ENCODE data around the gene VGF. TPM values are rescaled to one million over a fixed set of nuclear protein-coding genes. Genes with fewer than 3 reads are reported as not detected.

VGF gene
- polyA plus RNA-seq, 1 experiment = 0.16 TPM

DNA sequence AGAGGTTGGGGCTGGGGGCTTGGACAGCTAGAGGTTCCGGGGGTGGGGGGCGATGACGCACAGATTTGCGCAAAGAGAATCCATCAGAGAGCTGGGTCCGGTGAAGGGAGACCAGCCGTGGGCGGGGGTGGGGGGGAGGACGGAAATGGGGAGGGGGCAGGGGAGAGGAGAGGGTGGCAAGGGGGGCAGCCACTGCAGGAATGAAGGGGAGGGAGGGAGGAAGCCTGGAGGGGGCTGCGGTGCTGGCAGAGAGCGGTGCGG is 1.2 kb upstream of the VGF start:
- Histone ChIP-seq H3K9me3 (ENCODE audit: control insufficient read depth, insufficient read depth, low read length) (no peaks in the 10 kb centered on the region; the same call in 1 of the 2 replicates), H3K4me3 (ENCODE audit: low read depth, low read length) (peak overlapping the region; percentile 36), H3K27ac (ENCODE audit: low read depth, low read length) (no peak overlapping the region), H3K27me3 (ENCODE audit: control insufficient read depth, insufficient read depth, low read length) (peaks cover 21% of the 10 kb centered on the region)
- no peak for DNase-seq (ENCODE audit: low read depth, low spot score)
- POLR2A ChIA-PET = no interaction called here
- TF ChIP-seq, protein P1, sequence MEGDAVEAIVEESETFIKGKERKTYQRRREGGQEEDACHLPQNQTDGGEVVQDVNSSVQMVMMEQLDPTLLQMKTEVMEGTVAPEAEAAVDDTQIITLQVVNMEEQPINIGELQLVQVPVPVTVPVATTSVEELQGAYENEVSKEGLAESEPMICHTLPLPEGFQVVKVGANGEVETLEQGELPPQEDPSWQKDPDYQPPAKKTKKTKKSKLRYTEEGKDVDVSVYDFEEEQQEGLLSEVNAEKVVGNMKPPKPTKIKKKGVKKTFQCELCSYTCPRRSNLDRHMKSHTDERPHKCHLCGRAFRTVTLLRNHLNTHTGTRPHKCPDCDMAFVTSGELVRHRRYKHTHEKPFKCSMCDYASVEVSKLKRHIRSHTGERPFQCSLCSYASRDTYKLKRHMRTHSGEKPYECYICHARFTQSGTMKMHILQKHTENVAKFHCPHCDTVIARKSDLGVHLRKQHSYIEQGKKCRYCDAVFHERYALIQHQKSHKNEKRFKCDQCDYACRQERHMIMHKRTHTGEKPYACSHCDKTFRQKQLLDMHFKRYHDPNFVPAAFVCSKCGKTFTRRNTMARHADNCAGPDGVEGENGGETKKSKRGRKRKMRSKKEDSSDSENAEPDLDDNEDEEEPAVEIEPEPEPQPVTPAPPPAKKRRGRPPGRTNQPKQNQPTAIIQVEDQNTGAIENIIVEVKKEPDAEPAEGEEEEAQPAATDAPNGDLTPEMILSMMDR (IDR thresholded peaks at IDR 0.05; ENCODE audit: low read depth, low read length) = no peak
- CTCF ChIA-PET = interaction anchor here (0.9 kb wide), 1 partner anchor 10 kb away, joined by 3 read pairs; no protein-coding TSS in a partner anchor

DNA sequence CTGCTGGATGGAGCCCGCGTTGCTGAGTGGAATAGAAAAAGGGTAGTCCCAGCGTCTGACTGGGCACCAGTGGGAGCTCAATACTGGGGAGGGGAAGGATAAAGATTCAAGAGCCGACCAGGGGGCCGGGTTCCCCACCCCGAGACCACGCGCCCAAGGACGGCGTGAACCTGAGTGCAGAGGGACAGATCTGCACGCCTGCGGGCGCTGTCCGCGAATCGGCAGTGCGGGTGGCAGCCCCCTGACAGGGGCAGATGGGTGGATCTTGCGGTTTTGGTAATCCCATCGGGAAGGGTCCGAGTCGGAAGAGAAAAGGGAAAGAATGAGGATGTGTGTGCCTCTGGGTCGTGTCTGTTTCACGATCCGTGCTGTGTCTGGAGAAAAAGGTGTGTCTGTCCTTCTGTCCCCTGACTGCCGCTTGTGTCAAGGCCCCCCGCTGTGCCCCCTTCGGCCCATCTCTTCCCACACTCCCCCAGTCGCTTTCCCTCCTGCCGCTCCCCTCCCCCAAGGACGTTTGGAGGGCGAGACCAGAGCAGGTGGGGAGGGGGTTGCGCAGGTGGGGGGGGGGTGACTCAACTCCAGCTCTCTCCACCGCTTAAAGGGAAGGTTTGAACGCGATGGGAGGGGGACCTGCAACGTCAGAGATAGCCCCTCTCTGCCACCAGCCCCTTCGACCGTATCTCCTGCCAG is 734 bp upstream of the VGF start:
- Histone ChIP-seq H3K9me3 (ENCODE audit: control insufficient read depth, insufficient read depth, low read length) (no peaks in the 10 kb centered on the region; the same call in 1 of the 2 replicates), H3K27me3 (ENCODE audit: control insufficient read depth, insufficient read depth, low read length) (peaks cover 16% of the 10 kb centered on the region), H3K27ac (ENCODE audit: low read depth, low read length) (peak overlapping the region; percentile 2), H3K4me3 (ENCODE audit: low read depth, low read length) (peak overlapping the region; percentile 48)
- no peak for DNase-seq (ENCODE audit: low read depth, low spot score)
- CTCF ChIA-PET = interaction anchor here (0.8 to 2.5 kb wide), 7 partner anchors 9 to 117 kb away, joined by 3 to 11 read pairs (median 3); no protein-coding TSS in a partner anchor
- POLR2A ChIA-PET = interaction anchor here (1.0 to 1.4 kb wide), 2 partner anchors 39 to 65 kb away, joined by 3 to 5 read pairs; partner anchors contain the start of gene SERPINE1
- TF ChIP-seq, protein P1 (IDR thresholded peaks at IDR 0.05; ENCODE audit: low read depth, low read length) = no peak

DNA sequence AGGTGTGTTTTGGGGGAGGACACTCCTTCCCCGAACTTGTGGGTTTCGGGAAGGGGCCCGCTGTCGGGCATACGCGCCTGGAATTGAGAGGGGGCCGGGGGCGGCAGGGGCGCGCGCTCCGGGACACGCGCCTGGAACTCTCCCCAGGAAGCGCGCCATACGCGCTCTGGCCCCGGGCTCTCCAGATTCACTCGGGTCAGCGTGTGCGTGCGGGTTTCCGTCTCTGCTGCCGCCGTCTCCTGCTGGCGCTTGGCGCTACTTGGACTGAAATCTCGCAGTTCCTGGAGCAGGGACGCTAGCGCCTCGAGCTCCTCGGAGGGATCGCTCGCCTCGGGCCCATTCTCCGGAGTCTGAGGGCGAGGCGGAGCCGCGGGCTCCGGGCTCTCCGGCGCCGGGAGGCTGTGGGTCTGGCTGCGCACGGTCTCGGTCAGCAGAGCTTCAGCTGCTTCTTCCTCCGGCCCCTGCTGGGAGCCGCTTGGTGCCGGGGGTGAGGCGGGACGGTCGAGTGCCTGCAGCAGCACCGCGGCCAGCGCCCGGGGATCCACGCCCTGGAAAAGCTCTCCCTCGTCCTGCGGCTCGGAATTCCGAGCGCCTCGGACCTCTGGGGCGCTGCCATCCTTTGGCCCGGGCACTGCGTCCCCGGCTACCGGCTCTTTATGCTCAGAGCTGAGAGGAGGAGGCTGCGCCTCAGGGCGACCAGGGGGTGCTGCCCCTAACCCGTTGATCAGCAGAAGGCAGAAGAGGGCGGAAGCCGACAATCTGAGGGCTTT is 1.1 kb downstream of the VGF start:
- ChIA-PET POLR2A (interaction anchor here (0.6 to 1.1 kb wide), 2 partner anchors 275 to 491 kb away, joined by 3 read pairs; partner anchors contain the start of gene UFSP1), CTCF (interaction anchor here (2.2 to 2.5 kb wide), 2 partner anchors 20 to 28 kb away, joined by 8 to 11 read pairs; no protein-coding TSS in a partner anchor)
- H3K9me3 ChIP-seq (ENCODE audit: control insufficient read depth, insufficient read depth, low read length) = no peaks in the 10 kb centered on the region; the same call in 1 of the 2 replicates
- TF ChIP-seq, protein P1 (IDR thresholded peaks at IDR 0.05; ENCODE audit: low read depth, low read length) = no peak
- peaks cover 3% of the 10 kb centered on the region for H3K27me3 ChIP-seq (ENCODE audit: control insufficient read depth, insufficient read depth, low read length)
- peak overlapping the region; percentile 40 for H3K4me3 ChIP-seq (ENCODE audit: low read depth, low read length)
- H3K27ac ChIP-seq (ENCODE audit: low read depth, low read length) = no peak overlapping the region
- no peak for DNase-seq (ENCODE audit: low read depth, low spot score)

DNA sequence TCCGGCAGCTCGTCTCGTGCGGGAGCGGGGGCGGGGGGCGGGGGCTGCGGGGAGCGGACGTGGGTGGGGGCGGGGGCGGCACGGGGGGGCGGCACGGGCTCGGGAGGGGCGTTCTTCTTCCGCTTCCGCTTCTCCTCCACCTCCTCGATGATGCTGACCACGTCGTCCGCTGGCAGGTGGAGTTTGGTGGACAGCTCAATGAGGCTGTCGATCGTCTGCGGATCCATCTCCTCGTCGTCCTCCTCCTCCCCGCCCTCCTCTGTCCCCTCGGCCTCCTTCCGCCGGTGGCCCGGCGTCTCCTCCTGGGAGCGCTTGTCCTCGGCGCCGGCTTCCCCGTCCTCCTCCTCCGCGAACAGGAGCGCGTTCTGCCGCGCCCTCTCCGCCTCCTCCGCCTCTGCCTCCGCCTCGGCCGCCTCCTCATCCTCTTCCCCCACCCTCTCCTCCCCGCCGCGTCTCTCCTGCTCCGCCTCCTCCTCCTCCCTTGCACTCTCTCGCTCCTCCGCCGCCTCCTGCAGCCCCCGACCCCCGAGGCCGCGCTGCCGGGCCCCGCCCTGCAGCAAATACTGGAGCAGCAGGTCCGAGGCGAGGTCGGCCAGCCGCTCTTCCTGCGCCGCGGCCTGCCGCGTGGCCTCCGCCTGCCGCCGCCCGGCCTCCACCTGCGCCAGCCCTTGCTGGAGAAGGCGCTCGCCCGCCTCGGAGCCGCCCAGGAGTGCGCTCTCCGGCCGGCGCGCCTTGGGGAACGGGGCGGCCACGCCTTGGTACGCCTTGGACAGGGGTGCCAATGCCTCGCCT is 1.9 kb downstream of the VGF start:
- Histone ChIP-seq H3K9me3 (ENCODE audit: control insufficient read depth, insufficient read depth, low read length) (no peaks in the 10 kb centered on the region; the same call in 1 of the 2 replicates), H3K27ac (ENCODE audit: low read depth, low read length) (no peak overlapping the region), H3K4me3 (ENCODE audit: low read depth, low read length) (peak overlapping the region; percentile 58), H3K27me3 (ENCODE audit: control insufficient read depth, insufficient read depth, low read length) (peaks cover 3% of the 10 kb centered on the region)
- CTCF ChIA-PET = interaction anchor here (1.2 to 2.5 kb wide), 2 partner anchors 19 to 29 kb away, joined by 6 to 11 read pairs; no protein-coding TSS in a partner anchor
- POLR2A ChIA-PET = interaction anchor here (0.6 to 1.2 kb wide), 3 partner anchors 10 to 490 kb away, joined by 3 to 4 read pairs (median 3); partner anchors contain the start of genes AP1S1 and UFSP1
- DNase-seq (ENCODE audit: low read depth, low spot score) = no peak
- TF ChIP-seq, protein P1 (IDR thresholded peaks at IDR 0.05; ENCODE audit: low read depth, low read length) = no peak

Data from AG04450 (cell line).